Keratinocyte (primary cell): ENCODE data around the gene SEC14L2. TPM values are rescaled to one million over a fixed set of nuclear protein-coding genes. Genes with fewer than 3 reads are reported as not detected.

Experiments
- DNase-seq: peaks from one replicate; pipeline ENCODE4 v3.0.0-alpha.2; 2011; ENCODE audit warnings: low read depth, missing footprints, low spot score
- FAIRE-seq: peaks from 2 replicates; lab custom pipeline; 2011; peaks lifted over from hg19 to GRCh38; lab: Jason Lieb, UNC
- H2AFZ ChIP-seq: 2 replicates; pipeline ENCODE4 v1.6.0; 2012; ENCODE audit warnings: low read length, control low read depth, inconsistent platforms; ENCODE audit not compliant: control insufficient read depth
- H3K27ac ChIP-seq: 2 replicates; pipeline ENCODE4 v1.5.1; 2011; ENCODE audit warnings: low read length; ENCODE audit not compliant: control insufficient read depth, insufficient read depth
- H3K27me3 ChIP-seq: 3 replicates; pipeline ENCODE4 v1.6.0; 2011; ENCODE audit warnings: low read length; ENCODE audit not compliant: control insufficient read depth, insufficient read depth; ENCODE audit errors: extremely low read depth
- H3K36me3 ChIP-seq, 2 experiments: 2 replicates in 1 of 2; 3 replicates in 1 of 2; pipeline ENCODE4 v1.5.1; 2011; ENCODE audit warnings: low read length in 2 of 2, mild to moderate bottlenecking in 1 of 2; ENCODE audit not compliant: control insufficient read depth in 2 of 2, insufficient read depth in 2 of 2; ENCODE audit errors: extremely low read depth in 1 of 2
- H3K4me1 ChIP-seq: 3 replicates; pipeline ENCODE4 v1.5.1; 2011; ENCODE audit warnings: low read length; ENCODE audit not compliant: control insufficient read depth, insufficient read depth; ENCODE audit errors: extremely low read depth
- H3K4me2 ChIP-seq: 3 replicates; pipeline ENCODE4 v1.6.0; 2011; ENCODE audit warnings: low read depth, low read length; ENCODE audit not compliant: control insufficient read depth, insufficient read depth; ENCODE audit errors: extremely low read depth
- H3K4me3 ChIP-seq, 3 experiments: fragments of 200-600 bp in 1 of 3; sonication (generic) in 1 of 3; 2 replicates in 2 of 3; 3 replicates in 1 of 3; pipeline ENCODE4 v1.5.1; 2011 to 2016; ENCODE audit warnings: low read length in 3 of 3, mild to moderate bottlenecking in 3 of 3, control low read depth in 2 of 3, inconsistent platforms in 1 of 3, low read depth in 1 of 3, mixed read lengths in 1 of 3, mixed run types in 1 of 3, moderate library complexity in 1 of 3; ENCODE audit not compliant: control insufficient read depth in 2 of 3, insufficient read depth in 2 of 3; ENCODE audit errors: extremely low read depth in 1 of 3
- H3K79me2 ChIP-seq: 2 replicates; pipeline ENCODE4 v1.6.0; 2012; ENCODE audit warnings: low read length; ENCODE audit not compliant: control insufficient read depth, insufficient read depth
- H3K9ac ChIP-seq: 3 replicates; pipeline ENCODE4 v1.6.0; 2011; ENCODE audit warnings: low read length; ENCODE audit not compliant: control insufficient read depth, insufficient read depth; ENCODE audit errors: extremely low read depth
- H3K9me1 ChIP-seq: 3 replicates; pipeline ENCODE4 v1.6.0; 2011; ENCODE audit warnings: low read length; ENCODE audit not compliant: control insufficient read depth, insufficient read depth; ENCODE audit errors: extremely low read depth
- H3K9me3 ChIP-seq: 2 replicates; pipeline ENCODE4 v1.5.1; 2012; ENCODE audit warnings: low read depth, low read length; ENCODE audit not compliant: control insufficient read depth
- H4K20me1 ChIP-seq: 3 replicates; pipeline ENCODE4 v1.6.0; 2011; ENCODE audit warnings: low read length; ENCODE audit not compliant: control insufficient read depth, insufficient read depth; ENCODE audit errors: extremely low read depth
- EZH2 ChIP-seq: IDR thresholded peaks from one replicate; pipeline ENCODE4 v1.6.1; 2012; ENCODE audit warnings: inconsistent platforms, mild to moderate bottlenecking, low read length, moderate library complexity
- dilution Hi-C: fragments of 300-500 bp; cut with MboI; formaldehyde crosslinking; loops from one replicate; pipeline ENCODE4 v1.7.0; 2020; ENCODE audit warnings: low sequenced_read_pairs; ENCODE audit not compliant: extremely low pct_ligation_motif_present
- polyA plus RNA-seq, 5 experiments: library from polyadenylated mRNA; depleted of rRNA in 3 of 5; stranded (reverse) in 3 of 5; stranded (forward) in 1 of 5; unstranded in 1 of 5; fragments of >200 nt; gene quantifications; 1 replicate in 1 of 5; 2 replicates in 3 of 5; 3 replicates in 1 of 5; pipeline versions ENCODE4 v1.2.1 to v1.2.3, GENCODE V29; 2011 to 2012; ENCODE audit warnings: missing spikeins in 2 of 5, low read depth in 1 of 5, low replicate concordance in 1 of 5
- TF ChIP-seq, protein P1 (sequence below), 3 experiments: IDR thresholded peaks in 1 of 3; conservative IDR thresholded peaks in 1 of 3; optimal IDR thresholded peaks in 1 of 3; 2 replicates in 2 of 3; 3 replicates in 1 of 3; pipeline versions ENCODE3 to v1.5.1; 2011; ENCODE audit warnings: low read length in 3 of 3, mild to moderate bottlenecking in 3 of 3, moderate library complexity in 2 of 3, control low read depth in 1 of 3, inconsistent platforms in 1 of 3; ENCODE audit not compliant: insufficient read depth in 2 of 3; ENCODE audit errors: extremely low read depth in 1 of 3

The SEC14L2 gene
- polyA plus RNA-seq, 1 donor (not counting 4 experiments of a cell fraction or from before 2014, with no cell fraction given), result 103 TPM

DNA sequence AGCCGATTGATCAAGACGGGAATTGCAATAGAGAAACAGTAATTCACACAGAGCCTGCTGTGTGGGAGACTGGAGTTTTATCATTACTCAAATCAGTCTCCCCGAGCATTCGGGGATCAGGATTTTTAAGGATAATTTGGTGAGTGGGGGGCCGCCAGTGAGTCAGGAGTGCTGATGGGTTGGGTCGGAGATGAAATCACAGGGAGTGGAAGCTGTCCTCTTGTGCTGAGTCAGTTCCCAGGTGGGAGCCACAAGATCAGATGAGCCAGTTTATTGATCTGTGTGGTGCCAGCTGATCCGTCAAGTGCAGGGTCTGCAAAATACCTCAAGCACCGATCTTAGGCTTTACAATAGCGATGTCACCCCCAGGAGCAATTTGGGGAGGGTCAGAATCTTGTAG is 44.3 kb downstream of the SEC14L2 start:
- no peaks in the 10 kb centered on the region for H3K36me3 ChIP-seq
- no peaks in the 10 kb centered on the region for H4K20me1 ChIP-seq
- no peak overlapping the region for H3K4me2 ChIP-seq
- H3K4me1 ChIP-seq, result peaks cover 19% of the 10 kb centered on the region
- TF ChIP-seq EZH2, result no peak
- TF ChIP-seq, protein P1, sequence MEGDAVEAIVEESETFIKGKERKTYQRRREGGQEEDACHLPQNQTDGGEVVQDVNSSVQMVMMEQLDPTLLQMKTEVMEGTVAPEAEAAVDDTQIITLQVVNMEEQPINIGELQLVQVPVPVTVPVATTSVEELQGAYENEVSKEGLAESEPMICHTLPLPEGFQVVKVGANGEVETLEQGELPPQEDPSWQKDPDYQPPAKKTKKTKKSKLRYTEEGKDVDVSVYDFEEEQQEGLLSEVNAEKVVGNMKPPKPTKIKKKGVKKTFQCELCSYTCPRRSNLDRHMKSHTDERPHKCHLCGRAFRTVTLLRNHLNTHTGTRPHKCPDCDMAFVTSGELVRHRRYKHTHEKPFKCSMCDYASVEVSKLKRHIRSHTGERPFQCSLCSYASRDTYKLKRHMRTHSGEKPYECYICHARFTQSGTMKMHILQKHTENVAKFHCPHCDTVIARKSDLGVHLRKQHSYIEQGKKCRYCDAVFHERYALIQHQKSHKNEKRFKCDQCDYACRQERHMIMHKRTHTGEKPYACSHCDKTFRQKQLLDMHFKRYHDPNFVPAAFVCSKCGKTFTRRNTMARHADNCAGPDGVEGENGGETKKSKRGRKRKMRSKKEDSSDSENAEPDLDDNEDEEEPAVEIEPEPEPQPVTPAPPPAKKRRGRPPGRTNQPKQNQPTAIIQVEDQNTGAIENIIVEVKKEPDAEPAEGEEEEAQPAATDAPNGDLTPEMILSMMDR (optimal IDR thresholded peaks at IDR 0.05 in 1 of 3, IDR thresholded peaks at IDR 0.05 in 1 of 3, conservative IDR thresholded peaks at IDR 0.05 in 1 of 3; ENCODE audit: extremely low read depth in 1 of 3, insufficient read depth in 2 of 3, low read length in 3 of 3), result no peak
- H3K4me3 ChIP-seq, result no peak overlapping the region
- no peak overlapping the region for H3K27ac ChIP-seq
- no peak for DNase-seq
- no peak overlapping the region for H2AFZ ChIP-seq
- dilution Hi-C loops, result no loop called here
- no peak for FAIRE-seq
- H3K9me3 ChIP-seq, result peaks cover 2% of the 10 kb centered on the region
- no peaks in the 10 kb centered on the region for H3K79me2 ChIP-seq
- no peaks in the 10 kb centered on the region for H3K9me1 ChIP-seq
- H3K9ac ChIP-seq, result no peak overlapping the region
- H3K27me3 ChIP-seq, result no peaks in the 10 kb centered on the region

DNA sequence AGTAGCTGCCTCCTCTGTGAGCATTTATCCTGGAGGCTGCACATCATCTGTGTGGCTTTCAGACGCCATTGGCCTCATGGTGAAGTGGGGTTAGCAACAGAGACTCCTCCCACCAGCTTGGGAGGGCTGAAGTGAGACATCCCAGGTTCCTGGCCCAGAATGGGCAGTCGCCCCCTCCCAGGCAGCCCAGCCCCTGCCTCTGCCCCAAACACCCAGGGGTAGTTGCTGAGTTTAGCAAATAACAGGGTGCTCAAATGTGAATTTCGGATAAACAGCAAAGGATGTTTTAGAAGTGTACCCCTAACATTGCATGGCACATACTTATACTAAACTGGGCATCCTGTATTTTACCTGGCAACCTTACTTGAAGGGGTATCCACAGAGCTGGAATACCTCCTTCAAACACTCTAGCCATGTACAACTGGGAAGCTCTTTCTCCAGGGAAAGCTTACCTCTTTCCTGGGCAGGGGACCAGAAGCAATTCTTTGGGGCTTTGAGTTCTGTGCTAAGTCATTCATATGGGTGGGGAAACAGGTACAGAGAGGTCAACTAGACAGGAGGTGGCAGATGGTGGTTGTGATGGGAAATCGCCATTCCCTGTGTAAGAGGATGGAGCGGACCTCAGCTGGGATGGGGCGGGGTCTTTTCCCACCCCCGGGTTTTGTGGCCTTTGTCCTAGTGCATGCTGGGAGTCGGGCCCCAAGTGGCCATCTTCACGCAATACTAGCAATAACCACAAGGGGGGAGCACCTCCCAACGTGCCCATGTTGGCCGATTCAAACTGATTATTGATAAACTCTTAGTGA is 48.0 kb downstream of the SEC14L2 start:
- no peak for TF ChIP-seq EZH2
- TF ChIP-seq, protein P1 (optimal IDR thresholded peaks at IDR 0.05 in 1 of 3, IDR thresholded peaks at IDR 0.05 in 1 of 3, conservative IDR thresholded peaks at IDR 0.05 in 1 of 3; ENCODE audit: extremely low read depth in 1 of 3, insufficient read depth in 2 of 3, low read length in 3 of 3), result peak; percentile 76 to 86 (median 82)
- peaks cover 11% of the 10 kb centered on the region for H3K4me1 ChIP-seq
- DNase-seq, result no peak
- no peak overlapping the region for H3K4me3 ChIP-seq
- H3K4me2 ChIP-seq, result no peak overlapping the region
- peaks cover 2% of the 10 kb centered on the region for H3K9me3 ChIP-seq
- H3K9ac ChIP-seq, result no peak overlapping the region
- H3K27me3 ChIP-seq, result no peaks in the 10 kb centered on the region
- peak; percentile 67 for FAIRE-seq
- no peaks in the 10 kb centered on the region for H3K79me2 ChIP-seq
- dilution Hi-C loops, result no loop called here
- H3K9me1 ChIP-seq, result no peaks in the 10 kb centered on the region
- H3K27ac ChIP-seq, result no peak overlapping the region
- no peak overlapping the region for H2AFZ ChIP-seq
- H4K20me1 ChIP-seq, result no peaks in the 10 kb centered on the region
- no peaks in the 10 kb centered on the region for H3K36me3 ChIP-seq
